Posterior cingulate gyrus (tissue), 11 donors: ENCODE data around the gene CHST5.
"Not testable (repeated sequence)": the region's sequence is repeated elsewhere in the genome, so short reads cannot be mapped to it uniquely, and the experiment has no call there.

ENCODE experiments used
- DNase-seq, 10 donors: peaks; one replicate each; pipeline versions ENCODE4 v3.0.0 to v3.0.0-alpha.2; 2020 to 2021; ENCODE audit warnings: mixed read lengths in 3 of 10
- intact Hi-C: fragments of 100-400 bp; cut with DNase I; formaldehyde crosslinking; loops from one replicate; pipeline ENCODE4 v1.15.1; 2023

Gene CHST5

DNA sequence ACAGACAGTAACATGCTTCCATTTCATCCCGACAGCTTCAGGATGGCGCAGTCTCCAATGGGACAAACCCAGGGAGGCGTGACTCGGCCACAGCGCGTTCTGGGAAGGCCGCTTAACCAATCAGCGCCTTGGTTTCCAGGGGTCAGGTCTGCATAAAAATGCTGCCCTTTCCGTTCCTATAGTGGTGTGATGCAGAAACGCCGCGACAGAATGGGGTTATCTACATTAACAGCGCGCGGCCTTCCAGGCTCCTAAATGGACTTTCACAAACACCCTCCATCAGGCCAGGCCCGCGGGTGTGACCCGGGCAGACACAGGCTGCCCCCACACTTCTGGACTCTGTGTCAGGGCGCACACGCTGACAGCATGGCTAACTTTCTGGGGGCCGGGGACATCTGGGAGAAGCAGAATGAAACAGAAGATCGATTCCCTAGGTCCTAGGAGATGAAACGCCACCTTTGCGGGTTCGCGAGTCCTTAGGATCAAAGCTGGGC, 19.4 kb upstream of the CHST5 start:
- DNase-seq, result peak; percentile 79 to 98 (median 90)
- intact Hi-C loops, result loop anchor here (5.0 kb wide), 1 partner anchor 67 kb away; the partner anchor contains the start of gene ADAT1

- DNase-seq, result no peak
- intact Hi-C loops, result no loop called here
These were observed 17.0 kb upstream of the CHST5 start for GRCh38 chr16:75552951-75553350.

- peak in 5 of 10 donors; percentile 33 to 89 (median 37) for DNase-seq
- intact Hi-C loops, result loop anchor here (2.0 kb wide), 1 partner anchor 79 kb away; no protein-coding TSS in a partner anchor
These were observed 14.3 kb upstream of the CHST5 start for GRCh38 chr16:75550211-75550662.

DNA sequence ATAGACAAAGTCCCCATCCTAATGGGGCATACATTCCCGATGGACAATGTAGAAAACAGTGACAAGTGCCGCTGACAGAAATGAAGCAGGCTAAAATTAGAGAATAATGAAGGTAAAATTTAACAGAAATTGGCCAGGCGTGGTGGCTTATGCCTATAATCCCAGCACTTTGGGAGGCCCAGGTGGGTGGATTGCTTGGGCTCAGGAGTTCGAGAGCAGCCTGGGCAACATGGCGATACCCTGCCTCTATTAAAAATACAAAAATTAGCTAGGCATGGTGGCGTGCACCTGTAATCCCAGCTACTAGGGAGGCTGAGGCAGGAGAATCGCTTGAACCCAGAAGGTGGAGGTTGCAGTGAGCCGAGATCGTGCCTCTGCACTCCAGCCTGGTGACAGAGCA, 12.5 kb upstream of the CHST5 start:
- intact Hi-C loops, DNase-seq: not testable (repeated sequence)

DNA sequence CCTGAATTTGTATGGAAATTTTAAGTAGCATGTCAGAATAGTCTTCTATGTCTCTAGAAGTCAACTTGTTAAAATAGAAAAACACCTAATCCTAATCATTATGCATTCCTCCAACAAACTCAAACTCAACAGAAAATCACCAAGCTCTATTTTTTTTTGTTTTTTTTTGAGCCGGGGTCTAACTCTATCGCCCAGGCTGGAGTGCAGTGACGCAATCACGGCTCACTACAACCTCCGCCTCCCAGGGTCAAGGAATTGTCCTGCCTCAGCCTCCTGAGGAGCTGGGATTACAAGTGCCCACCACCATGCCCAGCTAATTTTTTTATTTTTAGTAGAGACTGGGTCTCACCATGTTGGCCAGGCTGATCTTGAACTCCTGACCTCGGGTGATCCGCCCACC, 10.4 kb upstream of the CHST5 start:
- DNase-seq, result no peak
- intact Hi-C loops, result no loop called here

GRCh38 chr16:75545879-75546278, 10.0 kb upstream of the CHST5 start:
- DNase-seq, intact Hi-C loops: not testable (repeated sequence)

DNA sequence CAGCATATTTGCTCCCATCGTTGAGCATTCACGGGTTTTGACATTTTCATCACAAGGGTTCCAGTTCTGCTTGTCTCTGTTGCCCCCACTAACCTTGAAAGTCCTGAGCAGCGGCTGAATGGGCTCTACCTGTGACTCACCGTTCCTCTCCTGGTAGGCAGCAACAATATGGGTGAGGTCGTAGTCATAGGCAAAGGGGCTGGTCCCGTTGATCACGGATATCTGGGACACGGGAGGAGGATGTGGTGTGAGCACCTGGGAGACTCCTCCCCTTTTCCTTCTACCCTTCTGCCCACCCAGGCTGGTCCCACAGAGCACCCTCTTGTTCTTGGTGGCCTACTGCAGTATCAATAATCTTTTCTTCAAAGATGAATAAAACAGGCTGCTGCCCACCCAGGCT, 6.6 kb upstream of the CHST5 start:
- intact Hi-C loops, DNase-seq: not testable (repeated sequence)

DNA sequence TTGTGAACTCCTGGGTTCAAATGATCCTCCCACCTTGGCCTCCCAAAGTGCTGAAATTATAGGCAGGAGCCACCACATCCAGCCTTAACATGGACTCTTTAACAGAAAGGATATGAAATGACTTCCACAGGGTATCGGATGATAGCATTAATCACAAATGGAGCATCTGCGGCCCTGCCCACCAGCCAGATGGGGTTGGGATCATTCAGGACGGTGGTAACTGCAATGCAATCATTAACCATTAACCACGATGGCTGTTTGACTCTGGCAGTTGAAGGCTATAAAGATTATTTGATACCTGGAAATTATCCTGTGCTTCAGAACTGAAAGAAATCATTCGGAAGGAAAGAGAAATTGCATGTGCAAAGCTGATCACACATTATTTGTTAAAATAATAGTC, 5.3 kb upstream of the CHST5 start:
- intact Hi-C loops, result no loop called here
- no peak for DNase-seq

GRCh38 chr16:75538882-75539565, 3.1 kb upstream of the CHST5 start:
- intact Hi-C loops, result not testable (repeated sequence)
- DNase-seq, result peak in 3 of 10 donors; percentile 10 to 53 (median 44)

DNA sequence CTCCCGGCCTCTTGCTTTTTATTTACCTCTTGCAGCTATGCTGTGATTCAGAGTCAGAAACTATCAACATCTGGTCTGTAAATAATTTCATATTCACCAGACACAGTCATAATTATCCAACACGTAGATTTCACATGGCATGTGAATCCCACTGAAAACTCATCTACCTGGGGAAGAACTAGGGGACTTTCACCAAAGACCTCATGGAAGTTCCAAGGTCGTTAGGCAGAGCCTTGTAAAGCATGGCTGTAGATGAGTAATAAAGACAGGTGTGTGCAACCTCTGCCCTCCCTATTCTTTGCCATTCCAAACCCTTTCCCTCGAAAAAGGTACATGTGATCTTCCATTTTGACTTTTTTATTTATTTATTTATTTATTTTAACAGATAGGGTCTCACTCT, 1.9 kb upstream of the CHST5 start:
- intact Hi-C loops, result no loop called here
- DNase-seq, result no peak

DNA sequence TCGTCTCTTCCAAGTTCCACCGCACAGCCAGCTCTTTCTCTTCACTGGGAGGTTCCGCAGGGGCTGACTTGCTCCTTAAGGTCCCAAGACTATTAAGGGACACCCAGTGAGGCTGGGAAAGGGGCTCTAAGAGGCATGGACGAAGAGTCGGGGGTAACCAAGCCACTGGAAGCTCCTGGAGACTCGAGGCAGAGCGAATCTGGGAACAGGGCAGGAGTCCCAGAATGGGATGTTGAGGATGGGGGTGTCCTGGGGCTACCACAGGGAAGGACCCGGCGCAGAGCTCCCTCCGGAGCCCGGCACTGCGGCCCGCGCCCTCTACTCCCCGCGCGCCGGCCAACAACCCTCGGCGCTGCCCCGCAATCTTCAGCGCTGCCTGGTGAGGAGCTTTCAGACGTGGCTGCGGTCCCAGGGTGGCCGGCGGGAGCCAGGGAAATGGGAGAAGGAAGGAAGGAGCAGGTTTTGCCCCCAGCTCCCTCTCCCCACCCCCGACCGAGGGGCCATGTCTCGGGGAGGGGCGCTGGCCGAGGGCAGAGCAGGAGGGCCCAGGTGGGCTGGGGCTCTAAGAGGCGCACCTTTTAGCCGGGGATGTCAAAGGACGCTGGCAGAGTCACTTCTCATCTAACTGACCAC, 581 bp downstream of the CHST5 start:
- peak in 1 of 10 donors; percentile 64 for DNase-seq
- intact Hi-C loops, result no loop called here

- intact Hi-C loops, result no loop called here
- peak in 1 of 10 donors; percentile 41 for DNase-seq
These were observed 1.2 kb downstream of the CHST5 start for GRCh38 chr16:75534560-75535205.

DNA sequence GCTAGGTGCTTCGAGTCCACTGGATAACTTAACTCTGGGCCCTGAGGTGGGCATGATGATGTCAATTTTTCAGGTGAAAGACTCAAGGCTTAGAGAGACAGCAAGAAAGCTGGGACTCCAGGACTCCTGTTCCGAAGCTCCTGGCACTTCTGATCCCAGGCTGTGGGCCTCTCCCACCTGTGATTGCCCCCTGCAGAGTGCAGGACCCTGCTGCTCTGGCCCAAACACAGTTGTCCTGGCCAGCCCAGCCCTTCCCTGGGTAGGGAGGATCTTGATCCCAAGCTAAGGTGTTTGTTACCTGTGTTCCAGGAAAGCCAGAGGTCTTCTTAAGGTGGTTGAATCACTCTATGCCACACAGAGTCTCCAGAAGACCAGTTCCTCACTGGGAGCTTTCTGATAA, 3.1 kb downstream of the CHST5 start:
- no peak for DNase-seq
- intact Hi-C loops, result no loop called here

- no peak for DNase-seq
- intact Hi-C loops, result no loop called here
These were observed 3.7 kb downstream of the CHST5 start for GRCh38 chr16:75532142-75532765.

DNA sequence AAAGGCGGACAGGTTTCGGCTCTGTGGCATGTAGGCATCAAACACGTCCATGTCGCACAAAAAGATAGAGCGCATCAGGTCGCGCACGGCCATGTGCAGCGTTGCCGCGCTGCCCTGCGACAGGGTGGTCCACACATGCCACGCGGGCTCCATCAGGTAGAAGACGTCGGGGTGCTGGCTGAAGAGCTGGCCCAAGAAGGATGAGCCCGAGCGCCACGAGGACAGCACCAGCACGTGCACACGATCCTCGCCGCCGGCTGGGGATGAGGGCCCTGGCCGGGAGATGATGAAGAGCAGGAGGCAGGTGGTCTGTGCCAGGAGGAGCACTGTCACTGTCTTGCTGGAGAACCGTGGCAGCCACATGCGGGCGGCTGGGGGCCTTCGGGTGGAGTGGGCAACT, 5.9 kb downstream of the CHST5 start:
- intact Hi-C loops, result no loop called here
- DNase-seq, result no peak

GRCh38 chr16:75529056-75529905, 6.6 kb downstream of the CHST5 start:
- intact Hi-C loops, result no loop called here

DNA sequence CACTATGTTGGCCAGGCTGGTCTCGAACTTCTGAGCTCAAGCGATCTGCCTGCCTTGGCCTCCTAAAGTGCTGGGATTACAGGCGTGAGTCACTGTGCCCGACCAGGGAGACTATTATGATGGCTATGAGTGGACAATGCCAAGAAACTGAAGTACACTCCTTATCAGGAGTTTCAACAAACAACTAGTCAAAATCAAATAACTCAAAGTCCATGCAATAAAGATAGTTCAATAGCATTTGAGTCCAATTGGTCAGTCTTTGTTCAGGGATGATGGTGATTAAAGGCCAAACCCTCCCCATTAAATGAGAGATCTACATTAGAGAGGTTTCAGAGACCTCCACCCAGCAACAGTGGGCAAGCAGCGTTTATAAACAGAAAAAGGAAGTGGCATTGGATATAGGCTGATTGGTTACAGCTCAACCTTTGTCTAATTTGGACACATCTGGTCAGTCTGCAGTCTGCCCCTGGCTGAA, 8.0 kb downstream of the CHST5 start:
- intact Hi-C loops, result no loop called here
- DNase-seq, result no peak

More at GRCh38 chr16:75529056-75529905, 6.6 kb downstream of the CHST5 start:
- peak in 1 of 10 donors; percentile 54 for DNase-seq

GRCh38 chr16:75526032-75526790, 9.7 kb downstream of the CHST5 start:
- peak in 1 of 10 donors; percentile 10 for DNase-seq
- intact Hi-C loops, result no loop called here

GRCh38 chr16:75519175-75519574, 16.7 kb downstream of the CHST5 start:
- intact Hi-C loops, result no loop called here

More at GRCh38 chr16:75519175-75519574, 16.7 kb downstream of the CHST5 start:
- no peak for DNase-seq
